ENCODE data around the gene IL10RB.
A peak's percentile ranks its signal among the peaks of the same experiment; 100 is the strongest.

The IL10RB gene

GRCh38 chr21:33244779-33245105 is 21.4 kb upstream of the IL10RB start:
- H3K27ac ChIP-seq (replicated peaks) = peak overlapping the region; percentile 57
- DNase-seq (ENCODE audit: low read depth in 1 of 2, low spot score in 1 of 2) = peak in 1 of 2 experiments; percentile 29
- TF ChIP-seq SPI1 (IDR thresholded peaks at IDR 0.05; ENCODE audit: borderline replicate concordance, low read depth) (peak; percentile 79), REST (IDR thresholded peaks at IDR 0.05; ENCODE audit: insufficient replicate concordance, low read depth) (no peak), GABPA (IDR thresholded peaks at IDR 0.05; ENCODE audit: low read depth) (no peak)
- H3K4me3 ChIP-seq (replicated peaks; ENCODE audit: insufficient read depth, low read length) = no peak overlapping the region
- H3K27me3 ChIP-seq (ENCODE audit: insufficient read depth, poor library complexity, severe bottlenecking) = no peaks in the 10 kb centered on the region

GRCh38 chr21:33245289-33245918 is 20.8 kb upstream of the IL10RB start:
- TF ChIP-seq GABPA (IDR thresholded peaks at IDR 0.05; ENCODE audit: low read depth) = no peak
- no peak for TF ChIP-seq SPI1 (IDR thresholded peaks at IDR 0.05; ENCODE audit: borderline replicate concordance, low read depth)
- TF ChIP-seq REST (IDR thresholded peaks at IDR 0.05; ENCODE audit: insufficient replicate concordance, low read depth) = no peak
- no peak for TF ChIP-seq CTCF (IDR thresholded peaks at IDR 0.05; ENCODE audit: insufficient read depth, low read length)
- TF ChIP-seq POLR2AphosphoS5 (IDR thresholded peaks at IDR 0.05; ENCODE audit: low read depth) = no peak
- Histone ChIP-seq H3K4me3 (replicated peaks; ENCODE audit: insufficient read depth, low read length) (no peak overlapping the region), H3K27me3 (ENCODE audit: insufficient read depth, poor library complexity, severe bottlenecking) (no peaks in the 10 kb centered on the region), H3K27ac (replicated peaks) (peak overlapping the region; percentile 57)
- DNase-seq (ENCODE audit: low read depth in 1 of 2, low spot score in 1 of 2) = no peak

- no peak for DNase-seq (ENCODE audit: low read depth in 1 of 2, low spot score in 1 of 2)
- TF ChIP-seq SPI1 (IDR thresholded peaks at IDR 0.05; ENCODE audit: borderline replicate concordance, low read depth) (no peak), GABPA (IDR thresholded peaks at IDR 0.05; ENCODE audit: low read depth) (no peak), CTCF (IDR thresholded peaks at IDR 0.05; ENCODE audit: insufficient read depth, low read length) (no peak)
- H3K27ac ChIP-seq (replicated peaks) = peak overlapping the region; percentile 73
These were observed 19.7 kb upstream of the IL10RB start for GRCh38 chr21:33246506-33246905.

GRCh38 chr21:33246963-33247362 is 19.2 kb upstream of the IL10RB start:
- DNase-seq (ENCODE audit: low read depth in 1 of 2, low spot score in 1 of 2) = no peak
- H3K27me3 ChIP-seq (ENCODE audit: insufficient read depth, poor library complexity, severe bottlenecking) = no peaks in the 10 kb centered on the region
- TF ChIP-seq REST (IDR thresholded peaks at IDR 0.05; ENCODE audit: insufficient replicate concordance, low read depth) (no peak), SPI1 (IDR thresholded peaks at IDR 0.05; ENCODE audit: borderline replicate concordance, low read depth) (no peak), POLR2AphosphoS5 (IDR thresholded peaks at IDR 0.05; ENCODE audit: low read depth) (no peak), GABPA (IDR thresholded peaks at IDR 0.05; ENCODE audit: low read depth) (no peak), CTCF (IDR thresholded peaks at IDR 0.05; ENCODE audit: insufficient read depth, low read length) (no peak)
- H3K4me3 ChIP-seq (replicated peaks; ENCODE audit: insufficient read depth, low read length) = no peak overlapping the region
- peak overlapping the region; percentile 73 for H3K27ac ChIP-seq (replicated peaks)

More at GRCh38 chr21:33246506-33246905, 19.7 kb upstream of the IL10RB start:
- no peaks in the 10 kb centered on the region for H3K27me3 ChIP-seq (ENCODE audit: insufficient read depth, poor library complexity, severe bottlenecking)
- H3K4me3 ChIP-seq (replicated peaks; ENCODE audit: insufficient read depth, low read length) = no peak overlapping the region

All from HL-60 (cell line).